Measurements from ENCODE around the gene SYDE1.
A peak's percentile ranks its signal among the peaks of the same experiment; 100 is the strongest.

SYDE1 gene

GRCh38 chr19:15108845-15109767 is 1.9 kb downstream of the SYDE1 start:
- no peak for DNase-seq (ENCODE audit: low read depth)

GRCh38 chr19:15109768-15110417 is 2.7 kb downstream of the SYDE1 start:
- no peak for DNase-seq (ENCODE audit: low read depth)

GRCh38 chr19:15110418-15110815 is 3.2 kb downstream of the SYDE1 start:
- DNase-seq (ENCODE audit: low read depth) = no peak

- no peak for DNase-seq (ENCODE audit: low read depth)
Measured at GRCh38 chr19:15111758-15112157, 4.6 kb downstream of the SYDE1 start.

GRCh38 chr19:15112385-15112784 is 5.2 kb downstream of the SYDE1 start:
- DNase-seq (ENCODE audit: low read depth) = no peak

GRCh38 chr19:15113245-15114152 is 6.3 kb downstream of the SYDE1 start:
- DNase-seq (ENCODE audit: low read depth) = no peak

GRCh38 chr19:15114153-15114540 is 6.9 kb downstream of the SYDE1 start:
- peak; percentile 53 for DNase-seq (ENCODE audit: low read depth)

GRCh38 chr19:15115080-15115479 is 7.9 kb downstream of the SYDE1 start:
- peak; percentile 75 for DNase-seq (ENCODE audit: low read depth)

GRCh38 chr19:15115762-15116615 is 8.8 kb downstream of the SYDE1 start:
- no peak for DNase-seq (ENCODE audit: low read depth)

GRCh38 chr19:15116856-15117255 is 9.7 kb downstream of the SYDE1 start:
- no peak for DNase-seq (ENCODE audit: low read depth)

- no peak for DNase-seq (ENCODE audit: low read depth)
Measured at GRCh38 chr19:15118248-15118647, 11.0 kb downstream of the SYDE1 start.

GRCh38 chr19:15118789-15119494 is 11.7 kb downstream of the SYDE1 start:
- DNase-seq (ENCODE audit: low read depth) = no peak

- DNase-seq (ENCODE audit: low read depth) = no peak
Measured at GRCh38 chr19:15120135-15121026, 13.2 kb downstream of the SYDE1 start.

- DNase-seq (ENCODE audit: low read depth) = no peak
Measured at GRCh38 chr19:15122331-15123030, 15.3 kb downstream of the SYDE1 start.

- no peak for DNase-seq (ENCODE audit: low read depth)
Measured at GRCh38 chr19:15123031-15123890, 16.1 kb downstream of the SYDE1 start.

- DNase-seq (ENCODE audit: low read depth) = peak; percentile 74
Measured at GRCh38 chr19:15123900-15124299, 16.7 kb downstream of the SYDE1 start.

GRCh38 chr19:15124572-15125231 is 17.5 kb downstream of the SYDE1 start:
- no peak for DNase-seq (ENCODE audit: low read depth)

All from fibroblast of gingiva (primary cell).